GM03348 (cell line): Measurements from ENCODE around the gene PCDH10.

Source experiments
- DNase-seq: peaks from one replicate; pipeline ENCODE4 v3.0.0; 2012; ENCODE audit warnings: low spot score

Gene PCDH10

DNA sequence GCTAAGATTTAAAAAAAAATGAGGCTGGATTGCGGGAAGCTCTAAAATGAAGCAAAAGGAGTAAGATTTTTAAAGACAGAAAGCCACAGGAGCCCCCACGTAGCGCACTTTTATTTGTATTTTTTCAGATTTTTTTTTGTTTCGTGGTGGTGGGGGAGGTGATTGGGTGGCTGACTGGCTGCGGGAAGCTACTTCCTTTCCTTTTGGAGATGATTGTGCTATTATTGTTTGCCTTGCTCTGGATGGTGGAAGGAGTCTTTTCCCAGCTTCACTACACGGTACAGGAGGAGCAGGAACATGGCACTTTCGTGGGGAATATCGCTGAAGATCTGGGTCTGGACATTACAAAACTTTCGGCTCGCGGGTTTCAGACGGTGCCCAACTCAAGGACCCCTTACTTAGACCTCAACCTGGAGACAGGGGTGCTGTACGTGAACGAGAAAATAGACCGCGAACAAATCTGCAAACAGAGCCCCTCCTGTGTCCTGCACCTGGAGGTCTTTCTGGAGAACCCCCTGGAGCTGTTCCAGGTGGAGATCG, 908 bp downstream of the PCDH10 start:
- peak; percentile 5 for DNase-seq

- DNase-seq, result peak; percentile 4
Observed at GRCh38 chr4:133150486-133151340, 1.6 kb downstream of the PCDH10 start.

GRCh38 chr4:133151341-133151690, 2.2 kb downstream of the PCDH10 start:
- DNase-seq, result no peak

DNA sequence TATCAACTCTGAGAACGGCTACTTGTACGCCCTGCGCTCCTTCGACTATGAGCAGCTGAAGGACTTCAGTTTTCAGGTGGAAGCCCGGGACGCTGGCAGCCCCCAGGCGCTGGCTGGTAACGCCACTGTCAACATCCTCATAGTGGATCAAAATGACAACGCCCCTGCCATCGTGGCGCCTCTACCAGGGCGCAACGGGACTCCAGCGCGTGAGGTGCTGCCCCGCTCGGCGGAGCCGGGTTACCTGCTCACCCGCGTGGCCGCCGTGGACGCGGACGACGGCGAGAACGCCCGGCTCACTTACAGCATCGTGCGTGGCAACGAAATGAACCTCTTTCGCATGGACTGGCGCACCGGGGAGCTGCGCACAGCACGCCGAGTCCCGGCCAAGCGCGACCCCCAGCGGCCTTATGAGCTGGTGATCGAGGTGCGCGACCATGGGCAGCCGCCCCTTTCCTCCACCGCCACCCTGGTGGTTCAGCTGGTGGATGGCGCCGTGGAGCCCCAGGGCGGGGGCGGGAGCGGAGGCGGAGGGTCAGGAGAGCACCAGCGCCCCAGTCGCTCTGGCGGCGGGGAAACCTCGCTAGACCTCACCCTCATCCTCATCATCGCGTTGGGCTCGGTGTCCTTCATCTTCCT, 2.7 kb downstream of the PCDH10 start:
- DNase-seq, result peak; percentile 2

DNA sequence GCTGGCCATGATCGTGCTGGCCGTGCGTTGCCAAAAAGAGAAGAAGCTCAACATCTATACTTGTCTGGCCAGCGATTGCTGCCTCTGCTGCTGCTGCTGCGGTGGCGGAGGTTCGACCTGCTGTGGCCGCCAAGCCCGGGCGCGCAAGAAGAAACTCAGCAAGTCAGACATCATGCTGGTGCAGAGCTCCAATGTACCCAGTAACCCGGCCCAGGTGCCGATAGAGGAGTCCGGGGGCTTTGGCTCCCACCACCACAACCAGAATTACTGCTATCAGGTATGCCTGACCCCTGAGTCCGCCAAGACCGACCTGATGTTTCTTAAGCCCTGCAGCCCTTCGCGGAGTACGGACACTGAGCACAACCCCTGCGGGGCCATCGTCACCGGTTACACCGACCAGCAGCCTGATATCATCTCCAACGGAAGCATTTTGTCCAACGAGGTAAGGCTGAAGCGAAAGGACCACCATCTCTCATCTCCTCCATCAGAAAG, 3.3 kb downstream of the PCDH10 start:
- peak; percentile 5 for DNase-seq

GRCh38 chr4:133152831-133153481, 3.9 kb downstream of the PCDH10 start:
- DNase-seq, result peak; percentile 4

DNA sequence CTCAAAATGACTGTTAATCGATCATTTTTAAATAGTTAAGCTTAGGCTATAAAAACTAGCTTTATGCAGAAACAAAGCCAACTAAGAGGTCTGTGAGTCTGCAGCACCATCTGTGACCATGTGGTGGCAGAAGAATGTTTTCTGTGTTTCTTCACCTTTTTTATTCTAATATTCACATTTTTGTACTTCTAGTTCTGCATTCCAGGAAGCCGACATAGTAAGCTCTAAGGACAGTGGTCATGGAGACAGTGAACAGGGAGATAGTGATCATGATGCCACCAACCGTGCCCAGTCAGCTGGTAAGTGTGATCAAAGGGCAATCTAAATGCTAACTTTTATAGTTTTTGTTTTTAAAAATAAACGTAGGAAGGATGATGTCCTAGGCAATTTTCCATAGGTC, 5.6 kb downstream of the PCDH10 start:
- peak; percentile 49 for DNase-seq

GRCh38 chr4:133156096-133156495, 7.0 kb downstream of the PCDH10 start:
- no peak for DNase-seq

- no peak for DNase-seq
Observed at GRCh38 chr4:133156556-133156955, 7.5 kb downstream of the PCDH10 start.

- no peak for DNase-seq
Observed at GRCh38 chr4:133157460-133158160, 8.5 kb downstream of the PCDH10 start.

GRCh38 chr4:133160853-133161252, 11.8 kb downstream of the PCDH10 start:
- DNase-seq, result no peak

DNA sequence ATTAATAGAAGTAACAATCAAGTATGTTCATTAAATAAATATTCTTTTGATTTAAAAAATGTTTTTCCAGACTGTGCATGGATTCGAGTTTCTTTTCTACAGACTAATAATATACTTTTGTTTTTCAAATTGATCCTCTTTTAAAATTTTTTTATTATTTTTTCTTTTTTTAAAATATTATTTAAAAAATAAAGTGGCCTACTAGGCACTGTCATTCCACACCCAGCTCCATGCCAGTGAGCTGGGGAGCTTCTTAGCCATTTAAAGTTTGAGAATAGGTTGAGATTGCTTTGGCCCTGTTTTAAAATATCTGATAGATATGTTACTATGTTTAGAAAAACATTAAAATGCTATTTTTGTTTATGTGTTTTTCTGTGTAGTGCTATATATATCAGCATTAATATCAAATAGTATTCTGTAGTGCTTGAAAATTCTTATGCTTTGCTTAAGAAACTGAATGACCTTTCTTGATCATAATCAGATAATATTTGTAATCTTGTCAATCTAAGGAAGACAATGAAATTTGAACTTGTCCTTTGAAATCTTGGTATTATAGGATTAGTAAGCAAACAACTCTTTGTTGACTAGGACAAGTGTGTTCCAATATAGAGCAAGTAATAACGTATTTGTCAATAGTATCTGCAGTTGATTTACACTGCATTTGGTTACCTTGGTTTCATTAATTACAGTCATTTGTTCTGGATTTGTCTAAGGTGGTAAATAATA, 12.6 kb downstream of the PCDH10 start:
- no peak for DNase-seq

- no peak for DNase-seq
Observed at GRCh38 chr4:133162941-133163340, 13.8 kb downstream of the PCDH10 start.

DNA sequence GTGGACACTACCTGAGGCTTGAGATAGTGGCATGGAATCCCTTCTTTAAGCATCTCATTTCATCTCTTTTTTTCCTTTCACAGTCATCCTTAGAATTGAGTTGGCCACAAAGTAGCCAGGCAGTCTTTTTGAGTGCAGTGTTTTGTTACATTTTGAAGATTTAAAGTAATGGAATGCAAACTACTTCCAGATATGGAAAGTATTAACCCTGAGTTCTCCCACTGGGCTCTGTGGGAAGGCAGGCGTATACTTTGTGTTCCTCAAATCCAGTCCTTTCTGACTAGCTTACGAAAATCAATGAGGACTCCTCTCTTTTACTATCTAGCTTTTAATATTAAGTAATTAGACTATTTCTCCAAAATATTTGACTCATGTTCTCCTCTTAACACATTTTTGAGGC, 29.9 kb downstream of the PCDH10 start:
- DNase-seq, result no peak

GRCh38 chr4:133186210-133186609, 37.1 kb downstream of the PCDH10 start:
- no peak for DNase-seq

GRCh38 chr4:133186845-133187244, 37.8 kb downstream of the PCDH10 start:
- no peak for DNase-seq

GRCh38 chr4:133188433-133189146, 39.5 kb downstream of the PCDH10 start:
- DNase-seq, result no peak

- no peak for DNase-seq
Observed at GRCh38 chr4:133189147-133189517, 40.0 kb downstream of the PCDH10 start.

- DNase-seq, result no peak
Observed at GRCh38 chr4:133190098-133190497, 41.0 kb downstream of the PCDH10 start.

DNA sequence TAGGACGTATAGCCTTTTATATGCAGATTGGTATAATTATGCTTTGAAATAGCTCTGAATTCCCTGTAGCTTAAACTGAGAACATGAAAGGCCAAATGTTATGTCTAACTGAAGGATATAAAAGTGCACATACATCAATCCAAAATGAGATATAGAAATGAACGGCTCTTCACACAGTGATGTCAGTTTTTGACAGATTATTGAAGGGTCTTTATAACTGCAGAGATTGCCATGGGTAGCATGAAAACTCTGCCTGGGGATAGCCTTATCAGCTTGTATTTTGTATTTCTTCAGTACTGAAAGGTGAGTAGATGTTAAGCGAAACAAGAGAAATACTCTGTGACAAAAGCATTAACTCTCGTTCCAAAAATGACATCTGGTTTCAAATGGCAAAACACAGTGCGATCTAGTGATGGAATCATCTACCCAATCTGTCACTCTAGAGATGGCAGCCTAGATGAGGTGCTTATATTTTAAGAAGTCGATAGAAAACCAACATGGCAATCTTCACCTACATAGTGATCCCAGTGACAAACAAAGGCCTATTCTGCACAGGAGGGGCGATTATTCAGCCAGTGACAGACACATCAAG, 59.7 kb downstream of the PCDH10 start:
- no peak for DNase-seq
